MM.1S (cell line): ENCODE measurements around the gene PPP1R7.
"Not testable (repeated sequence)": the region's sequence is repeated elsewhere in the genome, so short reads cannot be mapped to it uniquely, and the experiment has no call there.

ENCODE experiments used
- DNase-seq: peaks from one replicate; pipeline ENCODE4 v3.0.0-alpha.2; 2015
- H2AFZ ChIP-seq: fragments of 300-600 bp; sonication (generic); 2 replicates; pipeline ENCODE4 v1.6.0; 2016; ENCODE audit warnings: antibody characterized with exemption, low read length
- H3F3A ChIP-seq: fragments of 300-600 bp; sonication (generic); 2 replicates; pipeline ENCODE4 v1.6.1; 2016; ENCODE audit warnings: mild to moderate bottlenecking, antibody characterized with exemption, low read length, moderate library complexity, mixed read lengths; ENCODE audit not compliant: insufficient read depth
- H3K27ac ChIP-seq: fragments of 300-600 bp; sonication (generic); 2 replicates; pipeline ENCODE4 v1.5.1; 2016; ENCODE audit warnings: mild to moderate bottlenecking, low read length
- H3K27me3 ChIP-seq: fragments of 300-600 bp; sonication (generic); replicated peaks from 2 replicates; pipeline ENCODE4 v1.6.0; 2016; ENCODE audit warnings: low read length; ENCODE audit not compliant: insufficient read depth
- H3K36me3 ChIP-seq: fragments of 300-600 bp; sonication (generic); replicated peaks from 2 replicates; pipeline ENCODE4 v1.6.1; 2016; ENCODE audit warnings: mild to moderate bottlenecking, low read length, mixed read lengths; ENCODE audit not compliant: insufficient read depth
- H3K4me1 ChIP-seq: fragments of 300-600 bp; sonication (generic); 2 replicates; pipeline ENCODE4 v1.6.1; 2016; ENCODE audit warnings: low read length, mixed read lengths
- H3K4me2 ChIP-seq: fragments of 300-600 bp; sonication (generic); 2 replicates; pipeline ENCODE4 v1.6.0; 2016; ENCODE audit warnings: low read depth, low read length
- H3K4me3 ChIP-seq: fragments of 300-600 bp; sonication (generic); 2 replicates; pipeline ENCODE4 v1.5.1; 2016; ENCODE audit warnings: low read length, mixed read lengths
- H3K79me2 ChIP-seq: fragments of 300-600 bp; sonication (generic); 2 replicates; pipeline ENCODE4 v1.6.1; 2016; ENCODE audit warnings: mixed run types, low read length, mixed read lengths
- H3K9ac ChIP-seq: fragments of 300-600 bp; sonication (generic); 2 replicates; pipeline ENCODE4 v1.6.1; 2016; ENCODE audit warnings: low read length, mixed read lengths
- H3K9me2 ChIP-seq: fragments of 300-600 bp; sonication (generic); replicated peaks from 2 replicates; pipeline ENCODE4 v1.6.1; 2016; ENCODE audit warnings: mild to moderate bottlenecking, low read length, mixed read lengths; ENCODE audit not compliant: insufficient read depth
- H3K9me3 ChIP-seq: fragments of 300-600 bp; sonication (generic); replicated peaks from 2 replicates; pipeline ENCODE4 v1.6.1; 2016; ENCODE audit warnings: mild to moderate bottlenecking, low read length, mixed read lengths; ENCODE audit not compliant: insufficient read depth
- H4K20me1 ChIP-seq: fragments of 300-600 bp; sonication (generic); 2 replicates; pipeline ENCODE4 v1.6.1; 2016; ENCODE audit warnings: mild to moderate bottlenecking, low read length, moderate library complexity, mixed read lengths; ENCODE audit not compliant: insufficient read depth
- EZH2 ChIP-seq: fragments of 300-600 bp; sonication (generic); optimal IDR thresholded peaks from 2 replicates; pipeline ENCODE3; 2017; ENCODE audit warnings: low read depth, mild to moderate bottlenecking, antibody characterized with exemption, low read length, mixed read lengths
- EZH2phosphoT487 ChIP-seq: fragments of 300-600 bp; sonication (generic); IDR thresholded peaks from 2 replicates; pipeline ENCODE4 v1.6.1; 2018; ENCODE audit warnings: antibody characterized with exemption, low read length
- TF ChIP-seq, protein P1 (sequence below): fragments of 300-600 bp; sonication (generic); IDR thresholded peaks from 2 replicates; pipeline ENCODE4 v1.5.1; 2016; ENCODE audit warnings: antibody characterized with exemption, low read length, mixed read lengths

The PPP1R7 gene

DNA sequence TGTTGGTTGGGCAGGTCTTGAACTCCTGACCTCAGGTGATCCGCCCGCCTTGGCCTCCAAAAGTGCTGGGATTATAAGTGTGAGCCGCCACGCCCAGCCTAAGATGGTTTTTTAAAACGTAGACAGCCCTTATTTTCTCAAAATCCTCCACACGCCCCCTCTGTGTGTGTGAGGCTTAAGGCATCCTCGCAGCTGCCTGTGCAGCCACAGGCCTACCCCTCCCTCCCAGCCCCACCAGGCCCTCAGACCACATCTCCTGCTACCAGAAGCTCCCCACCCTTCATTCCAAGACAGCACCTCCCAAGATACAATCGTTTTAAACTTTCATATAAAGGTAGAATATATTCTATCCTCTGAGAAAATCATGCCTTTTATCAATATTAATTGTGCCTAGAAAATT is 43.0 kb downstream of the PPP1R7 start:
- Histone ChIP-seq H3K27ac (no peak overlapping the region), H3F3A (no peaks in the 10 kb centered on the region), H3K4me1 (no peaks in the 10 kb centered on the region), H3K9ac (no peak overlapping the region), H3K9me2 (no peaks in the 10 kb centered on the region), H3K4me2 (no peak overlapping the region), H3K27me3 (no peaks in the 10 kb centered on the region; the same call in none of the 2 replicates), H4K20me1 (no peaks in the 10 kb centered on the region), H3K79me2 (no peaks in the 10 kb centered on the region), H3K9me3 (no peaks in the 10 kb centered on the region), H3K36me3 (no peaks in the 10 kb centered on the region), H2AFZ (no peak overlapping the region), H3K4me3 (no peak overlapping the region)
- TF ChIP-seq EZH2: no peak
- TF ChIP-seq EZH2phosphoT487: no peak
- TF ChIP-seq, protein P1, sequence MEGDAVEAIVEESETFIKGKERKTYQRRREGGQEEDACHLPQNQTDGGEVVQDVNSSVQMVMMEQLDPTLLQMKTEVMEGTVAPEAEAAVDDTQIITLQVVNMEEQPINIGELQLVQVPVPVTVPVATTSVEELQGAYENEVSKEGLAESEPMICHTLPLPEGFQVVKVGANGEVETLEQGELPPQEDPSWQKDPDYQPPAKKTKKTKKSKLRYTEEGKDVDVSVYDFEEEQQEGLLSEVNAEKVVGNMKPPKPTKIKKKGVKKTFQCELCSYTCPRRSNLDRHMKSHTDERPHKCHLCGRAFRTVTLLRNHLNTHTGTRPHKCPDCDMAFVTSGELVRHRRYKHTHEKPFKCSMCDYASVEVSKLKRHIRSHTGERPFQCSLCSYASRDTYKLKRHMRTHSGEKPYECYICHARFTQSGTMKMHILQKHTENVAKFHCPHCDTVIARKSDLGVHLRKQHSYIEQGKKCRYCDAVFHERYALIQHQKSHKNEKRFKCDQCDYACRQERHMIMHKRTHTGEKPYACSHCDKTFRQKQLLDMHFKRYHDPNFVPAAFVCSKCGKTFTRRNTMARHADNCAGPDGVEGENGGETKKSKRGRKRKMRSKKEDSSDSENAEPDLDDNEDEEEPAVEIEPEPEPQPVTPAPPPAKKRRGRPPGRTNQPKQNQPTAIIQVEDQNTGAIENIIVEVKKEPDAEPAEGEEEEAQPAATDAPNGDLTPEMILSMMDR: no peak
- DNase-seq: no peak

DNA sequence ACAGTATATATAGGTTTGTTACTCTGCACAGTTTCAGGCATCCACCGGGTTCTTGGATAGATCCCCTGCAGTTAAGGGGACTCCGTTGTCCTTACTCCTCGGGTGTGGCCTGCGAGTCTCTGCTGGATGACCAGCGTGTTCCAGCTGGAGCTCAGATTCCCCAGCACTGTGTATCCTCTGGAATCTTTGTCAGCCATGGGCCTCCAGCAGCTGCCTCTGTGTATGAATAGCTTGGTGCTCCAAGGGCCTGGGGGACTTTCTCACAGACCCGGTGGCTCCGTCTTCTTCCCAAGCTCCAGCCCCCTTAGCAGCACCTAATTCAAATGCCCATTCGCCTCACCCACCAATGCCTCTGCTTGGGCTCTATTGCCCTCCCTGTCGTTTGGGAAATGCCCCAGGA is 44.5 kb downstream of the PPP1R7 start:
- H3K79me2 ChIP-seq: no peaks in the 10 kb centered on the region

DNA sequence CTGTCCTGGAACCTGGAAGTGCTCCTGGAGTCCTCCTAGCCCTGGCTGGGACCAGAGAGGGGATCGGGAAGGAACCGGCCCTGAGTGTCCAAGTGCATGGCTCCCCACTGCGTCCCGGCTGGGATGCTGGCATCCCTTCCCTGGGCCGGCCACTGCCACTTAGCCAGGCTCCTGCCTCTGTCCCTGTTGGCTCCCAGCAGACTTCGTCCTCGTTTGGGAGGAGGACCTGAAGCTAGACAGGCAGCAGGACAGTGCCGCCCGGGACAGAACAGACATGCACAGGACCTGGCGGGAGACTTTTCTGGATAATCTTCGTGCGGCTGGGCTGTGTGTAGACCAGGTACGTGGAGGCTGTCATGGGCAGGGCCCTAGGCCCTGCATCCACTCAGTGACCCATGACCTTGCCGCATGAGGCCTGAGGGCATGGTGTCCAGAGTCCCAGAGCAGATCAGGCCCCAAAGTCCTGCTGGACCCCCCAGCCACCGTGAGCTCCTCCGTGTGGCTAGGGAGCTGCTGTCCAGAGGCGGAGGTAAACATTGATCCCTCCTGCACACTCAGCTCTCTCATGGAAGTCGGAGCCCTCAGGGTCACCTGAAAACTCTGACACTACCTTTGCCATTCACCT is 45.4 kb downstream of the PPP1R7 start:
- H3K36me3 ChIP-seq: no peaks in the 10 kb centered on the region
- H3K9ac ChIP-seq: no peak overlapping the region
- H3K27me3 ChIP-seq: no peaks in the 10 kb centered on the region; the same call in none of the 2 replicates
- no peaks in the 10 kb centered on the region for H3K9me2 ChIP-seq
- no peak overlapping the region for H3K4me2 ChIP-seq
- H3K27ac ChIP-seq: no peak overlapping the region
- no peaks in the 10 kb centered on the region for H3K9me3 ChIP-seq
- H3K4me1 ChIP-seq: no peaks in the 10 kb centered on the region
- TF ChIP-seq, protein P1: no peak
- TF ChIP-seq EZH2phosphoT487 (no peak), EZH2 (no peak)
- no peaks in the 10 kb centered on the region for H4K20me1 ChIP-seq
- no peak for DNase-seq
- H3K4me3 ChIP-seq: no peak overlapping the region
- H3K79me2 ChIP-seq: no peaks in the 10 kb centered on the region
- no peak overlapping the region for H2AFZ ChIP-seq
- no peaks in the 10 kb centered on the region for H3F3A ChIP-seq

More for the DNA sequence above, 44.5 kb downstream of the PPP1R7 start:
- Histone ChIP-seq H3K27ac (no peak overlapping the region), H3K9me3 (no peaks in the 10 kb centered on the region), H3F3A (no peaks in the 10 kb centered on the region), H3K27me3 (no peaks in the 10 kb centered on the region; the same call in none of the 2 replicates), H3K4me3 (no peak overlapping the region), H3K9me2 (no peaks in the 10 kb centered on the region), H3K4me2 (no peak overlapping the region), H3K4me1 (no peaks in the 10 kb centered on the region), H3K36me3 (no peaks in the 10 kb centered on the region), H2AFZ (no peak overlapping the region), H3K9ac (no peak overlapping the region), H4K20me1 (no peaks in the 10 kb centered on the region)
- no peak for DNase-seq
- TF ChIP-seq EZH2 (no peak), EZH2phosphoT487 (no peak)
- TF ChIP-seq, protein P1: no peak

DNA sequence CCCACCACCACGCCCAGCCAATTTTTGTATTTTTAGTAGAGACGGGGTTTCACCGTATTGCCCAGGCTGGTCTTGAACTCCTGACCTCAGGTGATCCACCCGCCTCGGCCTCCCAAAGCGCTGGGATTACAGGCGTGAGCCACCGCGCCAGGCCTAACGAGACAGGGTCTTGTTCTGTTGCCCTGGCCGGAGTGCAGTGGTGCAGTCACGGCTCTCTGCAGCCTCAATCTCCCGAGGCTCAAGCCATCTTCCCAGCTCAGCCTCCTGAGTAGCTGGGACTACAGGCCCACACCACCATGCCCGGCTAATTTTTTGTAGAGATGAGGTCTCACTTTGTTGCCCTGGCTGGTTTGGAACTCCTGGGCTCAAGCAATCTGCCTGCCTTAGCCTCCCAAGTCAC is 47.0 kb downstream of the PPP1R7 start:
- H3K79me2 ChIP-seq, H3K4me2 ChIP-seq, H3K4me3 ChIP-seq, H4K20me1 ChIP-seq, H3K9ac ChIP-seq, H3K9me3 ChIP-seq, H3K27me3 ChIP-seq, H3K9me2 ChIP-seq, H3K27ac ChIP-seq, DNase-seq, H3K4me1 ChIP-seq, H3F3A ChIP-seq, H3K36me3 ChIP-seq, H2AFZ ChIP-seq: not testable (repeated sequence)
